HCT116 (cell line): Measurements from ENCODE around the gene RCSD1.

Source experiments
- EGR1 ChIP-seq: IDR thresholded peaks from 2 replicates; pipeline ENCODE4 v1.6.1; 2012; ENCODE audit warnings: low read depth
- EZH2 ChIP-seq: fragments of 200-600 bp; sonication (generic); IDR thresholded peaks from 2 replicates; pipeline ENCODE4 v1.6.1; 2017; ENCODE audit warnings: antibody characterized with exemption, mixed run types
- EZH2phosphoT487 ChIP-seq: fragments of 200-600 bp; IDR thresholded peaks from 2 replicates; pipeline ENCODE4 v1.6.1; 2018; ENCODE audit warnings: antibody characterized with exemption, borderline replicate concordance
- POLR2A ChIP-seq: IDR thresholded peaks from 2 replicates; pipeline ENCODE4 v1.7.0; 2011; ENCODE audit warnings: borderline replicate concordance; ENCODE audit not compliant: insufficient read depth, insufficient read length; ENCODE audit errors: extremely low read depth
- POLR2AphosphoS5 ChIP-seq: IDR thresholded peaks from 2 replicates; pipeline ENCODE4 v1.6.1; 2011; ENCODE audit warnings: mild to moderate bottlenecking, low read depth, low read length, moderate library complexity
- SIN3A ChIP-seq: IDR thresholded peaks from 2 replicates; pipeline ENCODE4 v1.6.1; 2012; ENCODE audit warnings: low read depth
- SP1 ChIP-seq: IDR thresholded peaks from 2 replicates; pipeline ENCODE4 v1.6.1; 2012; ENCODE audit warnings: low read depth
- SRF ChIP-seq: IDR thresholded peaks from 2 replicates; pipeline ENCODE4 v1.6.1; 2012; ENCODE audit warnings: low read depth
- YY1 ChIP-seq: IDR thresholded peaks from 2 replicates; pipeline ENCODE4 v1.6.1; 2011; ENCODE audit warnings: low read length, low read depth, moderate library complexity, mild to moderate bottlenecking; ENCODE audit not compliant: insufficient replicate concordance; ENCODE audit errors: extremely low read depth
- ZFX ChIP-seq: fragments of 450-650 bp; IDR thresholded peaks from 2 replicates; pipeline ENCODE4 v1.6.1; 2017
- TF ChIP-seq, protein P1 (sequence below), 3 experiments: fragments of 200-600 bp in 1 of 3; sonication (generic) in 1 of 3; IDR thresholded peaks in 2 of 3; conservative IDR thresholded peaks in 1 of 3; 2 replicates each; pipeline ENCODE4 v1.5.1; 2012 to 2017; ENCODE audit warnings: low read depth in 2 of 3, low read length in 2 of 3, antibody characterized with exemption in 1 of 3, borderline replicate concordance in 1 of 3, control low read depth in 1 of 3, mild to moderate bottlenecking in 1 of 3, mixed read lengths in 1 of 3, mixed run types in 1 of 3, moderate library complexity in 1 of 3; ENCODE audit not compliant: insufficient read depth in 1 of 3
- TF ChIP-seq, protein P2 (sequence below): IDR thresholded peaks from 2 replicates; pipeline ENCODE4 v1.6.1; 2012
- TF ChIP-seq, protein P3 (sequence below): IDR thresholded peaks from 2 replicates; pipeline ENCODE4 v1.6.1; 2012
- TF ChIP-seq, protein P4 (sequence below): IDR thresholded peaks from 2 replicates; pipeline ENCODE4 v1.6.1; 2012; ENCODE audit warnings: low read depth

DNA sequence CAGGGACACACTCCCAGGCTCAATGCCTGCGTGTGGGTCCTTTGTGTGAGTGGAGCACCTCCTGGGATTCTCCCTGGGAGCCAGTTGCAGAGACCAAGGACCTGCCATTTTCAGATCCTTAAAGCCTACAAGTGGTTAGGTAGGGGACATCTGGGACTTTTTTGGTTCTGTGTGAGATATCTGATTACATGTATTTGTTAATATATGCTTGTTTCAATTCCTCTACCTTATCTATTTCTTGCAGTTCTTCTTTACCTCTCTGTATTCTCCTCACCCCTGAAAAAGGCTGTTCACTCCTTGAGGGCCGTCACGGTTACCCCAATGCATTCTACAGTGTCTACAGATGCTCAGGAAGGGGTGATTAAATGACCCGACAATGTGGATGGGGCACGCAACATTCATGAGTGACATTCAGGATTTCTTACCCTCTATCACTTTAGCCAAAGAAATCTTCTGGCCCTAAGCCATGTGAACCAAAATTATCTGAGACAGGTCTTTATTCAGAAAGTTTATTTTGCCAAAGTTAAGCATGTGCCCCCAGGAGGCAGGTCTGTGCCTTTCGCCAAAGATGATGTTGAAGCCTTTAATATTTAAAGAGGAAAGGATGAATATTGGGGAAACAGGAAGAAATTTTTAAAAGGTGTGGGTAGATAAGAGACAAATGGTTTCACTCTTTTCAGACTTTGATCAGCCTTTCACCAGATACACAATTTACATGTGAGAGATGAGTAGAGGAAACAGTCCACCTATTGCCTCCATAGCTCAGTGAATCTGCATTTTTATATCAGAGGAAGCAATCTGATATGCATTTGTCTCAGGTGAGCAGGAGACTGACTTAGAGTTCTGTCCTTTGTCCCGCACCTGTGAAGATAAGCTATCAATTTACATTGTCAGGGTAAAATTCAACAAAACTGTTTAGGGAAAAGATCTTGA is 47.1 kb downstream of the RCSD1 start:
- TF ChIP-seq, protein P1, sequence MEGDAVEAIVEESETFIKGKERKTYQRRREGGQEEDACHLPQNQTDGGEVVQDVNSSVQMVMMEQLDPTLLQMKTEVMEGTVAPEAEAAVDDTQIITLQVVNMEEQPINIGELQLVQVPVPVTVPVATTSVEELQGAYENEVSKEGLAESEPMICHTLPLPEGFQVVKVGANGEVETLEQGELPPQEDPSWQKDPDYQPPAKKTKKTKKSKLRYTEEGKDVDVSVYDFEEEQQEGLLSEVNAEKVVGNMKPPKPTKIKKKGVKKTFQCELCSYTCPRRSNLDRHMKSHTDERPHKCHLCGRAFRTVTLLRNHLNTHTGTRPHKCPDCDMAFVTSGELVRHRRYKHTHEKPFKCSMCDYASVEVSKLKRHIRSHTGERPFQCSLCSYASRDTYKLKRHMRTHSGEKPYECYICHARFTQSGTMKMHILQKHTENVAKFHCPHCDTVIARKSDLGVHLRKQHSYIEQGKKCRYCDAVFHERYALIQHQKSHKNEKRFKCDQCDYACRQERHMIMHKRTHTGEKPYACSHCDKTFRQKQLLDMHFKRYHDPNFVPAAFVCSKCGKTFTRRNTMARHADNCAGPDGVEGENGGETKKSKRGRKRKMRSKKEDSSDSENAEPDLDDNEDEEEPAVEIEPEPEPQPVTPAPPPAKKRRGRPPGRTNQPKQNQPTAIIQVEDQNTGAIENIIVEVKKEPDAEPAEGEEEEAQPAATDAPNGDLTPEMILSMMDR (IDR thresholded peaks at IDR 0.05 in 2 of 3, conservative IDR thresholded peaks at IDR 0.05 in 1 of 3; ENCODE audit: borderline replicate concordance in 1 of 3, insufficient read depth in 1 of 3, low read depth in 2 of 3, low read length in 2 of 3) = no peak
- no peak for TF ChIP-seq SRF
- TF ChIP-seq POLR2AphosphoS5 = no peak
- TF ChIP-seq SIN3A = no peak
- TF ChIP-seq EZH2phosphoT487 = no peak
- TF ChIP-seq ZFX = no peak
- TF ChIP-seq SP1 = no peak
- TF ChIP-seq, protein P2, sequence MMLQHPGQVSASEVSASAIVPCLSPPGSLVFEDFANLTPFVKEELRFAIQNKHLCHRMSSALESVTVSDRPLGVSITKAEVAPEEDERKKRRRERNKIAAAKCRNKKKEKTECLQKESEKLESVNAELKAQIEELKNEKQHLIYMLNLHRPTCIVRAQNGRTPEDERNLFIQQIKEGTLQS = no peak
- TF ChIP-seq POLR2A = no peak
- no peak for TF ChIP-seq EZH2
- TF ChIP-seq, protein P3, sequence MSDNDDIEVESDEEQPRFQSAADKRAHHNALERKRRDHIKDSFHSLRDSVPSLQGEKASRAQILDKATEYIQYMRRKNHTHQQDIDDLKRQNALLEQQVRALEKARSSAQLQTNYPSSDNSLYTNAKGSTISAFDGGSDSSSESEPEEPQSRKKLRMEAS = no peak
- TF ChIP-seq YY1 = no peak
- TF ChIP-seq, protein P4, sequence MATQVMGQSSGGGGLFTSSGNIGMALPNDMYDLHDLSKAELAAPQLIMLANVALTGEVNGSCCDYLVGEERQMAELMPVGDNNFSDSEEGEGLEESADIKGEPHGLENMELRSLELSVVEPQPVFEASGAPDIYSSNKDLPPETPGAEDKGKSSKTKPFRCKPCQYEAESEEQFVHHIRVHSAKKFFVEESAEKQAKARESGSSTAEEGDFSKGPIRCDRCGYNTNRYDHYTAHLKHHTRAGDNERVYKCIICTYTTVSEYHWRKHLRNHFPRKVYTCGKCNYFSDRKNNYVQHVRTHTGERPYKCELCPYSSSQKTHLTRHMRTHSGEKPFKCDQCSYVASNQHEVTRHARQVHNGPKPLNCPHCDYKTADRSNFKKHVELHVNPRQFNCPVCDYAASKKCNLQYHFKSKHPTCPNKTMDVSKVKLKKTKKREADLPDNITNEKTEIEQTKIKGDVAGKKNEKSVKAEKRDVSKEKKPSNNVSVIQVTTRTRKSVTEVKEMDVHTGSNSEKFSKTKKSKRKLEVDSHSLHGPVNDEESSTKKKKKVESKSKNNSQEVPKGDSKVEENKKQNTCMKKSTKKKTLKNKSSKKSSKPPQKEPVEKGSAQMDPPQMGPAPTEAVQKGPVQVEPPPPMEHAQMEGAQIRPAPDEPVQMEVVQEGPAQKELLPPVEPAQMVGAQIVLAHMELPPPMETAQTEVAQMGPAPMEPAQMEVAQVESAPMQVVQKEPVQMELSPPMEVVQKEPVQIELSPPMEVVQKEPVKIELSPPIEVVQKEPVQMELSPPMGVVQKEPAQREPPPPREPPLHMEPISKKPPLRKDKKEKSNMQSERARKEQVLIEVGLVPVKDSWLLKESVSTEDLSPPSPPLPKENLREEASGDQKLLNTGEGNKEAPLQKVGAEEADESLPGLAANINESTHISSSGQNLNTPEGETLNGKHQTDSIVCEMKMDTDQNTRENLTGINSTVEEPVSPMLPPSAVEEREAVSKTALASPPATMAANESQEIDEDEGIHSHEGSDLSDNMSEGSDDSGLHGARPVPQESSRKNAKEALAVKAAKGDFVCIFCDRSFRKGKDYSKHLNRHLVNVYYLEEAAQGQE = no peak
- no peak for TF ChIP-seq EGR1
